ENCODE results near the gene SARDH. TPM values are rescaled to one million over a fixed set of nuclear protein-coding genes. Genes with fewer than 3 reads are reported as not detected.

SARDH gene
- total RNA-seq, 1 donor from 2014 or later = 1.3 TPM

DNA sequence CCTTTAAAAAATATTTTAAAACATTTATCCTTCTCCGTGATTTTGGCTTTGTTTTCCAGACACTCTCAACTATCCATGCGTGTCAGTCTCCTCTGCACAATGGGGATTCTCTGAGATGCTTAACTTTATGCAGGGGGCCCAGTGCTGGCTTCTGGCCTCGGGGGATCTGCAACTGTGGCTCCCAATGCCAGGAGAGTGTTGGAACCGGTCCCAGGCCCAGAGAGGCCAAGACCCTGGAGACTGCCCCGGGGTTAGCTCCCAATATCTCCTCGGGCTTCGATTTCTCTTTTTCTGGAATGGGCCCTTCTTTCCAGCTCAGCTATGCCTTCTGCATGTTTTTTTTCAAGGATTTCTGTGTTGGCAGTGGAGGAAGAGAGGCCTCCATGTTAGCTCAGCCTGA lies 20.1 kb upstream of the SARDH start:
- Histone ChIP-seq H3K27me3 (no peaks in the 10 kb centered on the region), H3K36me3 (peaks cover 0 to 6% of the 10 kb centered on the region in 2 donors), H3K4me1 (no peaks in the 10 kb centered on the region), H3K4me3 (no peak overlapping the region), H3K9me3 (no peaks in the 10 kb centered on the region), H3K27ac (no peak overlapping the region)
- intact Hi-C loops (cut with DNase I) = no loop called here
- TF ChIP-seq, protein P1, sequence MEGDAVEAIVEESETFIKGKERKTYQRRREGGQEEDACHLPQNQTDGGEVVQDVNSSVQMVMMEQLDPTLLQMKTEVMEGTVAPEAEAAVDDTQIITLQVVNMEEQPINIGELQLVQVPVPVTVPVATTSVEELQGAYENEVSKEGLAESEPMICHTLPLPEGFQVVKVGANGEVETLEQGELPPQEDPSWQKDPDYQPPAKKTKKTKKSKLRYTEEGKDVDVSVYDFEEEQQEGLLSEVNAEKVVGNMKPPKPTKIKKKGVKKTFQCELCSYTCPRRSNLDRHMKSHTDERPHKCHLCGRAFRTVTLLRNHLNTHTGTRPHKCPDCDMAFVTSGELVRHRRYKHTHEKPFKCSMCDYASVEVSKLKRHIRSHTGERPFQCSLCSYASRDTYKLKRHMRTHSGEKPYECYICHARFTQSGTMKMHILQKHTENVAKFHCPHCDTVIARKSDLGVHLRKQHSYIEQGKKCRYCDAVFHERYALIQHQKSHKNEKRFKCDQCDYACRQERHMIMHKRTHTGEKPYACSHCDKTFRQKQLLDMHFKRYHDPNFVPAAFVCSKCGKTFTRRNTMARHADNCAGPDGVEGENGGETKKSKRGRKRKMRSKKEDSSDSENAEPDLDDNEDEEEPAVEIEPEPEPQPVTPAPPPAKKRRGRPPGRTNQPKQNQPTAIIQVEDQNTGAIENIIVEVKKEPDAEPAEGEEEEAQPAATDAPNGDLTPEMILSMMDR (IDR thresholded peaks at IDR 0.05) = no peak
- no peak for DNase-seq (ENCODE audit: low spot score in 2 of 2)

DNA sequence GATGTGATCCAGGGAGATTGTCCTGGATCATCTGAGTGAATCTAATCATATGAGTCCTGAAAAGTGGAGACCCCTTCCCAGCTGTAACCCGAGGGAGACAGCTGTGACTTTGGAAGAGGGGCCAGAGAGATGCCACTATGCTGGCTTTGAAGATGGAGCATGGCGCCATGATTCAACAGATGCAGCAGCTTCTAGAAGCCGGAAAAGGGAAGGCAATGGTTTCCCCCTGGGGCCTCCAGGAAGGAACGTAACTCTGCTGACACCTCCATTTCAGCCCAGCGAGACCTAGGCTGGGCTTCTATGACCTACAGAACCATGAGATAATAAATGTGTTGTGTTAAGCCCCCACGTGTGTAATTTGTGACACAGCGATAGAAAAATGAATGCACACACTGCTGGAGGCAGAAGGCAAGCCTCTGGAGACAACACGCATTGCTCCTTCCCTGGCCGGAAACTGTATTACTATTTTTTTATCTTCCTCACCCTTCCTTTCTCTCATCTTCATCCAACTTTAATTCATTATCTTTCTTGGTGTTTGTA lies 16.6 kb upstream of the SARDH start:
- H3K9me3 ChIP-seq = no peaks in the 10 kb centered on the region
- H3K36me3 ChIP-seq = no peaks in the 10 kb centered on the region
- no peaks in the 10 kb centered on the region for H3K27me3 ChIP-seq
- no peak overlapping the region for H3K27ac ChIP-seq
- DNase-seq (ENCODE audit: low spot score in 2 of 2) = no peak
- H3K4me3 ChIP-seq = no peak overlapping the region
- no peaks in the 10 kb centered on the region for H3K4me1 ChIP-seq
- TF ChIP-seq, protein P1 (IDR thresholded peaks at IDR 0.05) = no peak
- intact Hi-C loops (cut with DNase I) = no loop called here

DNA sequence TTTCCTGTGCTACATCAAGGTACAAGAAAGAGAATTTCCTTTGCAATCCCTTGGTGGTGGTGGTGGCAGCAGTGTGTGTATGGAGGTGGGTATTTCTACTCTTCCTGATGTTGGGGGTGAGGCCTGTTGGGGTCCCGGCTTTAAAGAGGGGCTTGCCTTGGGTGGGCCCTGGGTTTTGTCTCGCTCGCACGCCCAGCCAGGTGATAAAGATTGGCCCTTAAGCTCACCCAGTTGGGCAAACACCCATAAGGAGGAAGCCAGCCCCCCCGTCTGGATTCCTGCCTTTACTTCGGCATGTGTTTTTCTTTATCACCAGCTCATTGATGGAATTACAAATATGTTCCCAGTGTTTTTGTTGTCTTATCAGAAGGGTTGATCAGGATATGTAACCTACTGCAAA lies 16.0 kb upstream of the SARDH start:
- H3K36me3 ChIP-seq = no peaks in the 10 kb centered on the region
- H3K9me3 ChIP-seq = no peaks in the 10 kb centered on the region
- no peak overlapping the region for H3K27ac ChIP-seq
- no peak overlapping the region for H3K4me3 ChIP-seq
- TF ChIP-seq, protein P1 (IDR thresholded peaks at IDR 0.05) = no peak
- no peaks in the 10 kb centered on the region for H3K27me3 ChIP-seq
- intact Hi-C loops (cut with DNase I) = no loop called here
- no peak for DNase-seq (ENCODE audit: low spot score in 2 of 2)
- no peaks in the 10 kb centered on the region for H3K4me1 ChIP-seq

DNA sequence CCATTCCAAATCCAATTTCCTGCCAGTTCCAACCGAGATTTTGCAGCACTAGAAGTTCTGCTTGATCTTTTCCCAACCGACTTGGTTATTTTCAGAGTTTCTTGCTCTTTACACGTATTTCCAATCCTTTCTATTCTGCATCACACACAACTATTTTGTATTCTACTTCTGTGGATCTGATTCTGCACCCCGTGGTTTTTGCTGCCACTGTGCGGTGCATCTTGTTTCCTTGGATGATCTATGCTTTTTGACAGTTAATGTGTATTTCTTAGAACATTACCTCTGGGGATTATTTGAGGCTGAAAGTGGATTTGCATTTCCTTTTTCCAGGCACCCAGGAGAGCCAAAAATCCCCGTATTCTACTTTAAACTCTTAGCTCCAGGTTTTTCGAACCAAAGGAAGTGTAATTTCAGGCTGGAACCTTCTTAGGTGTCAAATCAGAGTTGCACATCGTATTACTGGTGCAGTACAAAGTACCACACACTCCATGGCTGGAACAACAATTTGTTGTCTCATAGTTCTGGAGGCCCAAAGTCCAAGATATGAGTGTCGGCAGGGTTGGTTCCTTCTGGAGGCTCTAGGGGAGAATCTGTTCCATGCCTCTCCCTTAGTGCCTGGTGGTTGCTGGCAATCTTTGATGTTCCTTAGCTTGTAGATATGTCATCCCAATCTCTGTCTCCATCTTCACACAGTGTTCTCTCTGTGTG lies 14.7 kb upstream of the SARDH start:
- no peaks in the 10 kb centered on the region for H3K27me3 ChIP-seq
- TF ChIP-seq, protein P1 (IDR thresholded peaks at IDR 0.05) = no peak
- no peaks in the 10 kb centered on the region for H3K4me1 ChIP-seq
- intact Hi-C loops (cut with DNase I) = no loop called here
- no peak for DNase-seq (ENCODE audit: low spot score in 2 of 2)
- no peaks in the 10 kb centered on the region for H3K36me3 ChIP-seq
- H3K4me3 ChIP-seq = no peak overlapping the region
- no peak overlapping the region for H3K27ac ChIP-seq
- H3K9me3 ChIP-seq = no peaks in the 10 kb centered on the region

DNA sequence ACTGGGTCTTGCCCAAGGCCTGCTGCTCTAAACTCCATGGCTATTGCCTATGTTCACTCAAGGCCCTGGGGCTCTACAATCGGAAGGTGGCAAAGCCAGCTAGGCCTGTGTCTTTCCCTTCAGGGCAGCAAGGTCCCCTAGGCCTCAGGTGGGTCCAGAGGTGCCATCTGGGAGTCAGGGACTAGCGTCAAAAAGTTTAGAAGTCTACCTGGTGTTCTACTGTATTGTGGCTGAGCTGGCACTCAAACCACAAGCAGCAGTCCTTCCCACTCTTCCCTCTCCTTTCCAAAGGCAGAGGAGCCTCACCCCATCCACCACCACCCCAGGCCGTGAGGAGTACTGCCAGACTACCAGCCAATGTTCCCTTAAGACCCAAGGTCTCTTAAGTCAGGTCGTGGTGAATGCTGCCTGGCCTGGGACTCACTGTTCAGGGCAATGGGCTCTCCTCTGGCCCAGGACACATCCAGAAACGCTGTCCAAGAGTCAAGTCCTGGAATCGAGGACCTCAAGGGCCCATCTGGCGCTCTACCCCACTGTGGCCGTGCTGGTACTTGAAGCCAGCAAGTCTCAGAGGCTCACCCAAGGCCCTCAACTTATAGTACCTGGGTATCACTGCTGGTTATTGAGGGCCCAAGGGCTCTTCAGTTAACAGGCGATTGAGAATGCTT lies 13.0 kb upstream of the SARDH start:
- no peak overlapping the region for H3K27ac ChIP-seq
- no peaks in the 10 kb centered on the region for H3K36me3 ChIP-seq
- intact Hi-C loops (cut with DNase I) = no loop called here
- H3K4me3 ChIP-seq = no peak overlapping the region
- DNase-seq (ENCODE audit: low spot score in 2 of 2) = no peak
- TF ChIP-seq, protein P1 (IDR thresholded peaks at IDR 0.05) = no peak
- H3K4me1 ChIP-seq = no peaks in the 10 kb centered on the region
- no peaks in the 10 kb centered on the region for H3K27me3 ChIP-seq
- H3K9me3 ChIP-seq = no peaks in the 10 kb centered on the region

Data from ascending aorta (tissue), 2 donors.